Activated CD8-positive, alpha-beta memory T cell treated with anti-CD3 and anti-CD28 coated beads, Interleukin-2, amount 50 U/mL, for 48 hours (primary cell): ENCODE measurements around the gene CYB5RL.
"Not testable (repeated sequence)": the region's sequence is repeated elsewhere in the genome, so short reads cannot be mapped to it uniquely, and the experiment has no call there.

ENCODE experiments used
- DNase-seq: peaks from one replicate; pipeline ENCODE4 v3.0.0-alpha.2; 2020

CYB5RL gene

GRCh38 chr1:54225378-54225777 lies 25.5 kb upstream of the CYB5RL start:
- DNase-seq, result no peak

DNA sequence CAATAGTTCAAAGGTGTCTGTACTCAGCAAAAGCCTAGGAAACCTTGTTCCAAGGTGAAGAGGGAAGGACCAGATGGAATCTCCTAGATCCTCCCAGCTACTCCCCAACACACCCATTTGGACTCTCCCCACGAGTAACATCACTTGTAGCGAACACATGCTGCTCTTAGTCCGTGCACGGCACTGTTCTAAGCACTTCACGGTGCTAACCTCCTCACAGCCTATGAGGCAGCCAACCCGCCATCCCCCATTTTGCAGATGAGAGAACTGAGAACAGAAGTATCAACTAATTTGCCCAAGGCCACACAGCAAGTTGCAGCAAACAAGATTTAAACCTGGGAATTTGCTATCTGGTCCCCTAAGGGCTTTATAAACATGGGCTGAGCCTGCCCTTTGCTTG lies 24.4 kb upstream of the CYB5RL start:
- no peak for DNase-seq

GRCh38 chr1:54223441-54224202 lies 23.8 kb upstream of the CYB5RL start:
- no peak for DNase-seq

- no peak for DNase-seq
Observed at GRCh38 chr1:54222711-54223110, 22.9 kb upstream of the CYB5RL start.

DNA sequence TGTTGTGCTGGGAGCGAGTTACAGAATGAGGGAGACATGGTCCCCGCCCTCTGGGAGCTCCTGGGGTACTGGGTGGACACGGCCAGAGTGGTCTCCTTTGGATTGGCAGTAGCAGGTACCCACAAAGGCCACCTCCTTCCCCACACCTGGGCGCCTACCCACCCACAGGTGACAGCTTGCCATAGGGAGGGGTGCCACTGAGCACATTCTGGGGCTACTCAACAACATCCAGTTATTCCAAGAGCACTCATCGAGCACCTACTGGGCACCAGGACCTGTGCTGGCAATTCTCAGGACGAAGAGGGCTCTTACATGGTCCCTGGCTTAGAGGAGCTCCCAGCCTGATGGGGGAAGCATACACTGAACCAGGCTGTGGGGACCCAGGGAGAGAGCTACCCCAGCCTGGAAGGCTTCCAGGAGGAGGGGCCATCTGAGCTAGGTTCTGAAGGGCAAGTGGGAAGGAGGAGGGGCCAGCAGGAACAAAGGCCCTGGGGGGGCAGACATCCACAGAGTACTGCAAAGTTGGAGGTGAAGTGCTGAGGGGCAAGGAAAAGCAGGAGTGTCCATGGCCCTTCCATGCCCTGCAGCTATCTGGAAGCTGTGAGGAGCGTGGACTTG lies 22.1 kb upstream of the CYB5RL start:
- no peak for DNase-seq

DNA sequence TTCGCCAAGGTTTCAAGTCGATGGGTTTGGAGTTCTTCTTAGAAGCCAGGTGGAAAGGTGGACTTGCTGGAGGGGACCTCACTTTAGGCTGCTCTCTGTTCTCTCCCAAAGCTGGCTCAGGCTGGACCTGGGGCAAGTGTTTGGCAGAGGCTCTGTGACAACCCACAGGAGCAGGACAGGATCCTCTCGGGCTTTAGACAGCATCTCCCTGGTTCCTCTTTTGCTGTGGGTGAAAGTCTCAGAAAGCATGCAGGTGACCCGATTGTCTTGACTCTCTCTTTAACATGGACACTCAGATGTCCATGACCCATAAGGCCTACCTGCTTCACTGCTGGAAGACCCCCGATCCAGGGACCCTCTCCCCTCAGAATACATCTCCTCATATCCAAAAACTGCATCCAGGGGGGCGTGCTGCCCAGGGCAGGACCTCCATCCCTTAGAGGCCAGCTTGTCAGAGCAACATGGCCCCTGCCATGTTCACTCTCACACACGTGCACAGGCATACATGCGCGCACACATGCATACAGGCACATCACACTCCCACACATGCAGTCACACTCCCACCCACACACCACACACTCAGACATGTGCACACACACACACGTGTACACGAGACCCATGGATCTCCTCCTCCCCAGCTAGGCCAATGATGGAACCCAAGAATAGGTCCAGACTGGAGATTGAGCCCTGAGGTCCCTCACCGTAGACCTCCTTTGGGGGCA lies 21.4 kb upstream of the CYB5RL start:
- DNase-seq, result no peak

DNA sequence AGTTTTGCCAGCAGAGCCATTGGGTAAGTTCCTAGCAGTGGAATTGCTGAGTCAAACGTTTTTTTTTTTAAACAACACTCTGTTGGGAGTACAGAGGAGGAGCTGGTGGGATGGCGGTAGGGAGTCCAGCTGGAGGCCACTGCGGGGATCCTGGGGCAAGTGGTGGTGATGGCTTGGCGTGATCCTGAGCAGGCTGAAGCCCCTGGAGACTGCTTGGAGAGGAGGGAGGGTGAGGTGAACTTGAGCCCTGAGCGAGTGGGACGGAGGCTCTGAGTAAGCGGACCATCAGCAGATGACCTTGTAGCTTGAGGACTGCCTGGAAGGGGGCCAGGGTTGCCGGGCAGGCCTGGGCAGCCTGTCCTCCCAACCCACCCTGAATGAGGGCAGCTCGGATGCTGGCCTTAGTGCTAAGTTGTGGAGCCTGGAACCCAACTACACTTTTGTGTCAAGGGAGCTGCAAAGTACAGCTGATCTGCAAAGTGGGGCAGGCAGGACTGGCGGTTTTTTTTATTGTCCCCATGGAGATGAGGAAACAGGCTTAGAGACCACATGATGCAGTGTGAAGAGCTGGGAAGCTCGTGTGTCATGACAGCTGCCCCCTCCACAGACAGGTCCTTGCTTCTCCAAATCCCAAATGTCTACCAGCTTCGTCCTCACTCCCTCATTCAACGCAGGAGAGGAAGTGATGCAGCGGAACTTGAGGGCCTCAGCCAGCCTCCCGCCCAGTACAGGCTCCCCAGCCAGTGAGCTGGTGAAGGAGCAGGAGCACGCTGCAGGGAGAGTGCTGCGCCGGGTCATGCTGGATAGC lies 20.4 kb upstream of the CYB5RL start:
- DNase-seq, result no peak

DNA sequence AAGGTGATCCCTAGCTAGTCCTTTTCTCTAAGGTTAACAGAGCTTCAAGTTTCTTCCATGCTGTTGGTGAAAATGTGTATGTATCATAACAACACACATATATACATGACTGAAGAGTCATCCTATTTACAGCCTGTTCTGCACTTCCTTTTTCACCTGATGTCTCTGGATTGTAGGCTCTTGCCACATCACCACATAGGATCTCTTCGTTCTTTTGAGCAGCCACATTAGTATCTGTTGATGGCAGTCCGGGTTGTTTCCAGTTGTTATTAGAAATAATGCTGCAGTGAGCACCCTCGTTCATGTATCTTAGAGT lies 19.8 kb upstream of the CYB5RL start:
- DNase-seq, result no peak

- DNase-seq, result no peak
Observed at GRCh38 chr1:54218883-54219687, 19.3 kb upstream of the CYB5RL start.

- DNase-seq, result no peak
Observed at GRCh38 chr1:54215523-54215922, 15.7 kb upstream of the CYB5RL start.

GRCh38 chr1:54212872-54213271 lies 13.0 kb upstream of the CYB5RL start:
- DNase-seq, result no peak

- not testable (repeated sequence) for DNase-seq
Observed at GRCh38 chr1:54207896-54208295, 8.1 kb upstream of the CYB5RL start.

DNA sequence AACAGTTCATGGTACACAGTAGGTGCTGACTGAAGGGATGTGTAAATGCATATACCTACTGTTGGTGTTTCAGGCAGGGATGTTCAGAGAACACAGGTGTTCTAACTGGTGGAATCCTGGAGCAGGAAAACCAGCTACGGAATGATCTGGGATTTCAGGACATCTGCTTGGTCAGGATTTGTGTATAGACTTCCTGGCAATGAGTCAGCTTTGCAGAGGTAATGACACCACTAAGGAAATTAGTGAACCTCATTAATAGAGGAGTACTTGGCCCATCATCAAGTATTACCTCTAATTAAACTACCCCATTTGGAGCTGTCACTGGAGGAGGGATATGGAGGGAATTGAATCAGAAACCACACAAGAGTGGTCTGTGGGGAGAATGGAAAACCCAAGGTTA lies 7.5 kb upstream of the CYB5RL start:
- no peak for DNase-seq

DNA sequence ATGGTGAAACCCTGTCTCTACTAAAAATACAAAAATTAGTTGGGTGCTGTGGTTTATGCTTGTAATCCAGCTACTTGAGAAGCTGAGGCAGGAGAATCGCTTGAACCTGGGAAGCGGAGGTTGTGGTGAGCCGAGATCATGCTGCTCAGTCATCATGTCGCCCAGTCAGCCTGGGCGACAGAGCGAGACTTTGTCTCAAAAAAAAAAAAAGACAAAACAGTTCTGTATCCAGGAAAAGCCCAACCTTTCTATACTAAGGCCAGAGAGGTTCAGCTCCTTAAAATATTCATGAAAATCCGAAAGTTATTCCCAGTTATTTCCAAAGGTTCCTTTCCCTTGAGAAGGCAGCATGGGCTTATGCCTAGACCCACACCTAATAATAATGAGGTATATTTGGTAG lies 4.4 kb upstream of the CYB5RL start:
- no peak for DNase-seq

DNA sequence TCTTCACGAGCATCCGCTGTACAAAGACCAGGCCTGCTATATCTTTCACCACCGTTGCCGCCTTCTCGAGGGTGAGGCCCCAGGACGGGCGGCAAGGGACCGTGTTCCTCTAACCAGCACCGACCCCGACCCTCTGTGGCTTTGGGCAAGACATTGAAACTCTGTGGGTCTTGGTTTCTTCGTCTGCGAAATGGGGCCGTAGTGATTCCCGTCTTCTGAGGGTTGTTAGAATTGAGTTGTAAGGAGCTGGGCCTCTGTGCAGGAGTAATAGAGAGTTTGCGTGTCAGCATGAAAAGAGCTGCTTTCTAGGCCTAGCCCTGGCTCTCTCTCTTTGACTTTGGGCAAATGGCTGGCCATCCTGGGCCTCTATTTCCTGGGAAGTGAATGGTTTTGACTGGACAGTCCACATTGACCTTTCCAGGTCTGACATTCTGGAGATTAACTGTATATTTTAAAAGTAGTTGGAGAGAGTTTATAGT lies 728 bp upstream of the CYB5RL start:
- DNase-seq, result no peak

DNA sequence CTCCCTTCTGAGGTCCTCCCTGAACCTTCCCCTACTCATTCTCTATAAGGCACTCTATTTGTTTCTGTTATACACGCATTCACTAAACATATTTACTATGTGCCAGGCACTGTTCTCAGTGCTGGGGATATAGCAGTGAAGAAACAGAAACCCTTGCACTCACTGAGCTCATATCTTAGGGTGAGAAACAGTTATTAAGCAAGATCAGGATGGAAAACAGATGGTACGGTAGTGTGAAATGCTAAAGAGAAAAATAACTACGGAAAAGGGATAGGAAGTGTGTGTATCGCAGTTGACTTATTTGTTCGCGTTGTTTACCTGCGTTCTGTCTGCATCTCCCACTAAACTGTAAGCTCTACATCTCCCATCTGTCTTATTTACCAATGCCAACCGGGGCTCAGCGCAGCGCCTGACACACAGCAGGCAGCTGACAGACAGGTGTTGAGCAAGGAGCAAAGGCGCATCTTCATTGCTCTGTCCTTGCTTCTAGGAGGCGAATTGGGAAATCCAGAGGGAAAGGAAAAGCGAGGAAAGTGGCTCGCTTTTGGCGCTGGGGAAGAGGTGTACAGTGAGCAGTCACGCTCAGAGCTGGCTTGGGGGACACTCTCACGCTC lies 572 bp downstream of the CYB5RL start:
- DNase-seq, result no peak

DNA sequence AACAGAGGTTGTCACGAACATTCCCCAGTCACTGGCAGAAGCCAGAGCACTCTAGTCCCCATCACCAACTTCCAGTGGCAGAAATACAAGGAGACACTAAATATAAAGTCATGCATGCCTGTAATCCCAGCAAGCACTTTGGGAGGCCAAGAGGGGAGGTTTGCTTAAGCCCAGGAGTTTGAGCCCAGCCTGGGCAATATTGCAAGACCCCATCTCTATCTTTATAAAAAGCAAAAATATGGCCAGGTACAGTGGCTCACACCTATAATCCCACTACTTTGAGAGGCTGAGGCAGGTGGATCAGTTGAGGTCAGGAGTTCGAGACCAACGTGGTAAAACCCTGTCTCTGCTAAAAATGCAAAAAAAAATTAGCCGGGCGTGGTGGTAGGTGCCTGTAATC lies 6.4 kb downstream of the CYB5RL start:
- DNase-seq, result no peak

- DNase-seq, result no peak
Observed at GRCh38 chr1:54191525-54191924, 8.3 kb downstream of the CYB5RL start.

GRCh38 chr1:54190526-54190925 lies 9.3 kb downstream of the CYB5RL start:
- DNase-seq, result no peak

DNA sequence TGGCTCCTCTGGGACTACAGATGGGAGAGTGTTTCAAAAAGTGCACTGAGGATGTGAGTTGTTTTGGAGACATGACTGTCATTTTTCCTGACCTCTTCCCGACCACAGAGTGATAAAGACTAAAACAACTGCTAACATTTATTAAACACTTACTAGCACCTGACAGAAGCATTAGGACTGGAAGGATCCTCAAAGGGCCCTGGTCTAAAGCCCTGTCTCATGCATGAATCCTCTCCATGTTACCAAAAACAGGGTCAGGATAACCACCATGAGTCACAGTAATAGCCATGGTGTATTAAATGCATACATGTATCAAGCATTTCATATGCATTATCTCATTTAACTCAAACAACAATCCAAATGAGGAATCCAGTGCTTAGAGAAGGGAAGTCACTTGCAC lies 11.5 kb downstream of the CYB5RL start:
- DNase-seq, result no peak

GRCh38 chr1:54186056-54186455 lies 13.8 kb downstream of the CYB5RL start:
- no peak for DNase-seq
